IMR-90 (cell line): ENCODE data around the gene GPSM3. TPM values are rescaled to one million over a fixed set of nuclear protein-coding genes. Genes with fewer than 3 reads are reported as not detected.
"Not testable (repeated sequence)": the region's sequence is repeated elsewhere in the genome, so short reads cannot be mapped to it uniquely, and the experiment has no call there.

ENCODE experiments used
- ATAC-seq: fragments of 200-7000 bp; cut with Tn5 transposase; 2 replicates; pipeline ENCODE4 v1.9.1; 2020; ENCODE audit warnings: low read depth, mild to moderate bottlenecking, moderate library complexity
- BruUV-seq: library from RNA; stranded (reverse); fragments of 400-500 nt; replicated peaks from 2 replicates; lab custom pipeline; 2021; lab: Mats Ljungman, UMichigan
- CTCF ChIA-PET: fragments of 300-600 bp; formaldehyde crosslinking; extraction: SDS; loops from one replicate; lab custom pipeline; 2021; ENCODE audit warnings: antibody characterized with exemption; lab: Yijun Ruan, JAX
- POLR2A ChIA-PET: fragments of 300-600 bp; sonication (Branson Sonifier 250); formaldehyde crosslinking; loops from one replicate; lab custom pipeline; 2022; ENCODE audit warnings: antibody characterized with exemption; ENCODE audit not compliant: unreplicated experiment; lab: Charles Lee
- DNase-seq: peaks from one replicate; pipeline ENCODE4 v3.0.0; 2013
- H2AFZ ChIP-seq: replicated peaks from 2 replicates; pipeline ENCODE3; 2013; ENCODE audit warnings: low read length, mild to moderate bottlenecking; ENCODE audit not compliant: poor library complexity
- H2AK5ac ChIP-seq: 2 replicates; pipeline ENCODE4 v1.6.1; 2013; ENCODE audit warnings: low read depth, low read length, inconsistent platforms
- H2AK9ac ChIP-seq: replicated peaks from 2 replicates; pipeline ENCODE3; 2013; ENCODE audit warnings: mild to moderate bottlenecking, low read depth, low read length, moderate library complexity; ENCODE audit not compliant: poor library complexity
- H2BK120ac ChIP-seq: 2 replicates; pipeline ENCODE4 v1.6.1; 2013; ENCODE audit warnings: low read depth, low read length, inconsistent platforms
- H2BK15ac ChIP-seq: 3 replicates; pipeline ENCODE4 v1.6.1; 2013; ENCODE audit warnings: low read depth, low read length, inconsistent platforms
- H2BK20ac ChIP-seq: 2 replicates; pipeline ENCODE4 v1.6.1; 2013; ENCODE audit warnings: low read depth, mild to moderate bottlenecking, inconsistent platforms, low read length, moderate library complexity
- H2BK5ac ChIP-seq: 2 replicates; pipeline ENCODE4 v1.6.1; 2013; ENCODE audit warnings: mild to moderate bottlenecking, low read depth, low read length, inconsistent platforms; ENCODE audit not compliant: poor library complexity, severe bottlenecking
- H3K14ac ChIP-seq: replicated peaks from 2 replicates; pipeline ENCODE4 v1.6.1; 2013; ENCODE audit warnings: low read depth, low read length, inconsistent platforms
- H3K18ac ChIP-seq: 2 replicates; pipeline ENCODE4 v1.6.1; 2013; ENCODE audit warnings: low read depth, low read length, control low read depth
- H3K23ac ChIP-seq: 2 replicates; pipeline ENCODE4 v1.6.1; 2013; ENCODE audit warnings: low read depth, low read length, inconsistent platforms
- H3K27ac ChIP-seq: 2 replicates; pipeline ENCODE4 v1.5.1; 2013; ENCODE audit warnings: mild to moderate bottlenecking, control low read depth, low read length; ENCODE audit not compliant: insufficient read depth
- H3K27me3 ChIP-seq: 2 replicates; pipeline ENCODE4 v1.6.1; 2013; ENCODE audit warnings: low read length; ENCODE audit not compliant: control insufficient read depth, insufficient read depth
- H3K36me3 ChIP-seq: 2 replicates; pipeline ENCODE4 v1.6.1; 2013; ENCODE audit warnings: low read length, mixed read lengths; ENCODE audit not compliant: control insufficient read depth, insufficient read depth
- H3K4ac ChIP-seq: 2 replicates; pipeline ENCODE4 v1.6.1; 2013; ENCODE audit warnings: low read depth, low read length, inconsistent platforms
- H3K4me1 ChIP-seq: 2 replicates; pipeline ENCODE4 v1.6.1; 2013; ENCODE audit warnings: low read length, mixed read lengths; ENCODE audit not compliant: control insufficient read depth, insufficient read depth
- H3K4me2 ChIP-seq: 2 replicates; pipeline ENCODE4 v1.6.1; 2013; ENCODE audit warnings: low read depth, mild to moderate bottlenecking, control low read depth, low read length, moderate library complexity
- H3K4me3 ChIP-seq: 2 replicates; pipeline ENCODE4 v1.5.1; 2013; ENCODE audit warnings: low read depth, mild to moderate bottlenecking, control low read depth, low read length, moderate library complexity; ENCODE audit not compliant: insufficient read depth
- H3K56ac ChIP-seq: 2 replicates; pipeline ENCODE4 v1.6.1; 2013; ENCODE audit warnings: low read length, inconsistent platforms; ENCODE audit not compliant: insufficient read depth; ENCODE audit errors: extremely low read depth
- H3K79me1 ChIP-seq, 2 experiments: 2 replicates each; pipeline ENCODE4 v1.6.1; 2013; ENCODE audit warnings: low read length in 2 of 2, inconsistent platforms in 1 of 2, low read depth in 1 of 2
- H3K9ac ChIP-seq: 2 replicates; pipeline ENCODE4 v1.6.1; 2013; ENCODE audit warnings: low read depth, low read length, control low read depth
- H3K9me1 ChIP-seq: 2 replicates; pipeline ENCODE4 v1.6.1; 2013; ENCODE audit warnings: low read length, inconsistent platforms; ENCODE audit not compliant: insufficient read depth
- H3K9me3 ChIP-seq: 2 replicates; pipeline ENCODE4 v1.6.1; 2013; ENCODE audit warnings: low read length; ENCODE audit not compliant: control insufficient read depth, insufficient read depth
- H4K20me1 ChIP-seq: 2 replicates; pipeline ENCODE4 v1.6.1; 2013; ENCODE audit warnings: low read length, inconsistent platforms; ENCODE audit not compliant: insufficient read depth
- H4K5ac ChIP-seq: 2 replicates; pipeline ENCODE4 v1.6.1; 2013; ENCODE audit warnings: mild to moderate bottlenecking, low read depth, low read length, control low read depth
- H4K8ac ChIP-seq, 2 experiments: 2 replicates each; pipeline ENCODE4 v1.6.1; 2013; ENCODE audit warnings: low read depth in 2 of 2, low read length in 2 of 2, control low read depth in 1 of 2, inconsistent platforms in 1 of 2
- H4K91ac ChIP-seq: 2 replicates; pipeline ENCODE4 v1.6.1; 2013; ENCODE audit warnings: low read depth, low read length, inconsistent platforms; ENCODE audit not compliant: insufficient read depth
- MAZ ChIP-seq: IDR thresholded peaks from 2 replicates; pipeline ENCODE4 v1.6.1; 2012; ENCODE audit warnings: low read depth, mild to moderate bottlenecking, low read length, improper control_type of control experiment, moderate library complexity, borderline replicate concordance
- WGBS, 2 experiments: methylation state at CpG; one replicate each; pipeline versions ENCODE4 v1.1.5 to v1.1.7; 2013; ENCODE audit warnings: missing lambda C conversion rate in 2 of 2; ENCODE audit not compliant: insufficient read length in 1 of 2; ENCODE audit errors: extremely low coverage in 2 of 2; 5-methylcytosine and 5-hydroxymethylcytosine counted together
- dilution Hi-C: fragments of 300-500 bp; cut with HindIII; formaldehyde crosslinking; loops from one replicate; pipeline ENCODE4 v1.14.3; 2018; ENCODE audit warnings: low sequenced_read_pairs; ENCODE audit not compliant: unreplicated experiment
- in situ Hi-C: fragments of 300-500 bp; cut with MboI; formaldehyde crosslinking; loops from 3 replicates; pipeline ENCODE4 v1.14.3; 2019; ENCODE audit warnings: low sequenced_read_pairs, inconsistent platforms, mixed read lengths
- intact Hi-C: fragments of 100-400 bp; cut with micrococcal nuclease; formaldehyde crosslinking; loops from 2 replicates; pipeline ENCODE4 v1.10.0; 2022
- polyA plus RNA-seq, 3 experiments: library from polyadenylated mRNA; depleted of rRNA; stranded (reverse); fragments of >200 nt; gene quantifications; 2 replicates each; pipeline ENCODE4 v1.2.3, GENCODE V29; 2012; ENCODE audit warnings: low replicate concordance in 1 of 3
- total RNA-seq: library from RNA; depleted of rRNA; stranded (reverse); fragments of >200 nt; gene quantifications from 2 replicates; pipeline ENCODE4 v1.2.3, GENCODE V29; 2012

The GPSM3 gene
- total and polyA plus RNA-seq, 2 of the 4 experiments (the other 2 are of a cell fraction), result 3.0 to 9.8 TPM

- H4K91ac ChIP-seq, CTCF ChIA-PET, H2AK9ac ChIP-seq, H3K56ac ChIP-seq, H3K9ac ChIP-seq, H3K4me2 ChIP-seq, H2BK120ac ChIP-seq, H4K5ac ChIP-seq, H3K18ac ChIP-seq, H4K8ac ChIP-seq, dilution Hi-C loops, H3K27me3 ChIP-seq, H4K20me1 ChIP-seq, H3K9me1 ChIP-seq, H3K9me3 ChIP-seq, H3K23ac ChIP-seq, H2AFZ ChIP-seq, H3K14ac ChIP-seq, BruUV-seq, H3K4me3 ChIP-seq, H2BK20ac ChIP-seq, H3K4ac ChIP-seq, H3K4me1 ChIP-seq, H2BK15ac ChIP-seq: not testable (repeated sequence)
- Histone ChIP-seq H2BK5ac (peak overlapping the region; percentile 29), H3K27ac (peak overlapping the region; percentile 21; the same call in 1 of the 2 replicates), H2AK5ac (peak overlapping the region; percentile 9; the same call in 1 of the 2 replicates), H3K36me3 (peaks cover 37% of the 10 kb centered on the region), H3K79me1 (peaks cover 10 to 47% of the 10 kb centered on the region in 2 experiments)
- peak; percentile 34; the same call in 1 of the 2 replicates for TF ChIP-seq MAZ
- peak; percentile 59 for ATAC-seq
- POLR2A ChIA-PET, result interaction anchor here (1.0 kb wide), 1 partner anchor 10 kb away, joined by 7 read pairs; no protein-coding TSS in a partner anchor
- in situ Hi-C loops (loop anchor here (25.0 kb wide), 1 partner anchor 777 kb away; the partner anchor contains the start of genes BRD2 and HLA-DMA), intact Hi-C loops (loop anchor here (5.0 kb wide), 1 partner anchor 787 kb away; no protein-coding TSS in a partner anchor)
- DNase-seq, result peak; percentile 88
- WGBS, 2 experiments, result 0% methylated on average over 1 of the region's 11 CpGs; no CpG with 5 or more reads in 1 of the 2 experiments
These were observed 6.7 kb downstream of the GPSM3 start for GRCh38 chr6:32185681-32186131.
